ENCODE results near the gene BCKDHA. TPM values are rescaled to one million over a fixed set of nuclear protein-coding genes. Genes with fewer than 3 reads are reported as not detected.
A peak's percentile ranks its signal among the peaks of the same experiment; 100 is the strongest.

Gene BCKDHA
- 34.7 TPM for polyA plus RNA-seq (2013, experiment 1 of 4)
- 48.7 TPM for polyA plus RNA-seq (2013, experiment 2 of 4)
- polyA plus RNA-seq (2013, experiment 3 of 4), result 42.9 TPM
- polyA plus RNA-seq (2013, experiment 4 of 4), result 49.2 TPM

GRCh38 chr19:41397086-41398049 lies at the start of gene BCKDHA, which contains the start of gene EXOSC5:
Gene BCKDHA (plus strand): TSS chr19:41397818. CDS start chr19:41397828, 10 bp downstream.
Gene EXOSC5 (minus strand): TSS chr19:41397359. CDS start chr19:41397328, 31 bp downstream.
- Histone ChIP-seq H3K9me3 (ENCODE audit: control insufficient read depth, low read length) (no peaks in the 10 kb centered on the region), H3K27ac (ENCODE audit: insufficient read depth, low read depth, low read length, poor library complexity, severe bottlenecking) (peak within 1 kb of the TSS; percentile 96), H3K4me3 (ENCODE audit: insufficient read depth, low read depth, low read length) (peak within 1 kb of the TSS; percentile 89), H3K4me1 (ENCODE audit: control insufficient read depth, insufficient read depth, low read length) (peaks cover 5% of the 10 kb centered on the region), H3K27me3 (ENCODE audit: control insufficient read depth, insufficient read depth, low read length, poor library complexity, severe bottlenecking) (no peaks in the 10 kb centered on the region), H3K36me3 (ENCODE audit: control insufficient read depth, insufficient read depth, low read length) (no peaks in the 10 kb centered on the region)
- WGBS, 2 experiments, result 0 to 1% methylated on average over 50 of the region's 50 CpGs

GRCh38 chr19:41350735-41351338 lies 46.8 kb upstream of the BCKDHA start:
- Histone ChIP-seq H3K4me3 (ENCODE audit: insufficient read depth, low read depth, low read length) (peak overlapping the region; percentile 55), H3K27ac (ENCODE audit: insufficient read depth, low read depth, low read length, poor library complexity, severe bottlenecking) (no peak overlapping the region), H3K36me3 (ENCODE audit: control insufficient read depth, insufficient read depth, low read length) (no peaks in the 10 kb centered on the region), H3K27me3 (ENCODE audit: control insufficient read depth, insufficient read depth, low read length, poor library complexity, severe bottlenecking) (peaks cover 53% of the 10 kb centered on the region), H3K4me1 (ENCODE audit: control insufficient read depth, insufficient read depth, low read length) (peaks cover 19% of the 10 kb centered on the region), H3K9me3 (ENCODE audit: control insufficient read depth, low read length) (no peaks in the 10 kb centered on the region)
- 8 to 10% methylated on average over 20 to 22 of the region's 22 CpGs for WGBS, 2 experiments

GRCh38 chr19:41351339-41352245 lies 46.0 kb upstream of the BCKDHA start:
- H3K27ac ChIP-seq (ENCODE audit: insufficient read depth, low read depth, low read length, poor library complexity, severe bottlenecking), result no peak overlapping the region
- H3K27me3 ChIP-seq (ENCODE audit: control insufficient read depth, insufficient read depth, low read length, poor library complexity, severe bottlenecking), result peaks cover 53% of the 10 kb centered on the region
- peak overlapping the region; percentile 55 for H3K4me3 ChIP-seq (ENCODE audit: insufficient read depth, low read depth, low read length)
- no peaks in the 10 kb centered on the region for H3K36me3 ChIP-seq (ENCODE audit: control insufficient read depth, insufficient read depth, low read length)
- 1% methylated on average over 58 of the region's 58 CpGs for WGBS, 2 experiments
- H3K9me3 ChIP-seq (ENCODE audit: control insufficient read depth, low read length), result no peaks in the 10 kb centered on the region
- H3K4me1 ChIP-seq (ENCODE audit: control insufficient read depth, insufficient read depth, low read length), result peaks cover 19% of the 10 kb centered on the region

DNA sequence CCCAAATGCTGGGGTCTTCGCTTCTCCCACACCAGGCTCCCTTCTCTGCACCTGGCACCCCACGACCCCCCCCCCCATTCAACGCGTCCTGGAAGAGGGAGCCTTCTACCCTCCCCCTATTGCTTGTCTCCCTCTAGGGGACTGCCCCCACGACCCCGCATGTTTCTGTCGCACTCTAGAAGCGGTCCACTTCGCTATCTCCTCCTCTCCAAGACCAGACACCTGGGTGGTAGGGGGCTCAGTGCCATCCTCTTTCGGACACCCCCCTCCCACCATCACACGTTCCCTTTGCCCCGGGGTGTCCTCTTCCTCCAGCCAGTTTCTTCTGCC lies 45.4 kb upstream of the BCKDHA start:
- Histone ChIP-seq H3K27me3 (ENCODE audit: control insufficient read depth, insufficient read depth, low read length, poor library complexity, severe bottlenecking) (peaks cover 53% of the 10 kb centered on the region), H3K27ac (ENCODE audit: insufficient read depth, low read depth, low read length, poor library complexity, severe bottlenecking) (no peak overlapping the region)

GRCh38 chr19:41352609-41353465 lies 44.8 kb upstream of the BCKDHA start:
- H3K27me3 ChIP-seq (ENCODE audit: control insufficient read depth, insufficient read depth, low read length, poor library complexity, severe bottlenecking), result peaks cover 53% of the 10 kb centered on the region

More for the DNA sequence above, 45.4 kb upstream of the BCKDHA start:
- 0 to 1% methylated on average over 12 of the region's 12 CpGs for WGBS, 2 experiments
- Histone ChIP-seq H3K4me3 (ENCODE audit: insufficient read depth, low read depth, low read length) (peak overlapping the region; percentile 55), H3K36me3 (ENCODE audit: control insufficient read depth, insufficient read depth, low read length) (no peaks in the 10 kb centered on the region), H3K4me1 (ENCODE audit: control insufficient read depth, insufficient read depth, low read length) (peaks cover 19% of the 10 kb centered on the region), H3K9me3 (ENCODE audit: control insufficient read depth, low read length) (no peaks in the 10 kb centered on the region)

DNA sequence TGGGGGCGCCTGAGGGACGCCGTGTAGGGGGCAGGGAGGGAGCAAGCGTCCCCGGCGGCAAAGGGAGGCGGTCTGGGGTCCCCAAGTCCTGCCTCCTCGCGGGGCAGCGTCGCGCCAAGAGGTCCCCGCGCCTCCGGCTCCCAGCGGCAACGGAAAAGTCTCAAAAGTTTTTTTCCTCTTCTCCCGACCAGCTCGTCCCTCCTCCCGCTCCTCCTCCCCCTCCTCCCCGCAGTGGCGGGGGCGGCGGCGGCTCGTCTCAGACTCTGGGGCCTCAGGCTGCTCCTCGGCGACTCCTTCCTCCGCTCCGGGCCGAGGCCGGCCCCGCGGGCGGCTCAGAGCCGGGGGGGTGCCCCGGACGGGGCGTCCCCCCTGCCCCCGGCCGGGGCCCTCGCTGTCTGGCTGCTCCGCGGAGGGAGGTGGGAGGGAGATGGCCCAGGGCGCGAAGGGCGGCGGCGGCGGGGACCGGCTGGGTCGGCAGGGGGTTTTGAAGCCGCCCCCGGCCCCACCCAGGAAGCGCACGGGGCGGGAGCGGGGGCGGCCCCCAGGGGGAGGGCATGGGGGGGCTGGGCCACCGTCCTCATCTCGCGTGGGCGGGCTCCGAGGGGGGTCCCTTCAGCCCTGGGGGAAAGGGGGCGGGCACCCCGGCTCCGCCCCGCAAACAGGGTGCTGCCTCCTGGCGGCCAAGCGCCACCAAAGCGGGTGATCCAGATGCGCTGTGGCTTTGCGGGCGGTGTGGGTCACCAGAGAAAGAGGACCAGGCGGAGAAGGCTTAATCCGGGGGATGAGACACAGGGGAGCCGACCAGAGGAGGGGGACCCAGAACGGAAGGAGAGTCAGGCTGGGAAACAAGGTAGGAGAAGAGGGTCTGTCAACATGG lies 43.9 kb upstream of the BCKDHA start, which contains the start of gene TGFB1:
Gene TGFB1 (minus strand): TSS at position 457 of the 877 bp plus-strand sequence. CDS start 878 bp downstream, outside the sequence.
- 1% methylated on average over 78 of the region's 78 CpGs for WGBS, 2 experiments
- H3K27ac ChIP-seq (ENCODE audit: insufficient read depth, low read depth, low read length, poor library complexity, severe bottlenecking), result no peak within 1 kb of the TSS
- H3K4me3 ChIP-seq (ENCODE audit: insufficient read depth, low read depth, low read length), result peak within 1 kb of the TSS; percentile 55
- no peaks in the 10 kb centered on the region for H3K36me3 ChIP-seq (ENCODE audit: control insufficient read depth, insufficient read depth, low read length)
- H3K4me1 ChIP-seq (ENCODE audit: control insufficient read depth, insufficient read depth, low read length), result peaks cover 19% of the 10 kb centered on the region
- H3K27me3 ChIP-seq (ENCODE audit: control insufficient read depth, insufficient read depth, low read length, poor library complexity, severe bottlenecking), result peaks cover 53% of the 10 kb centered on the region
- no peaks in the 10 kb centered on the region for H3K9me3 ChIP-seq (ENCODE audit: control insufficient read depth, low read length)

More at GRCh38 chr19:41352609-41353465, 44.8 kb upstream of the BCKDHA start:
- Histone ChIP-seq H3K4me3 (ENCODE audit: insufficient read depth, low read depth, low read length) (peak overlapping the region; percentile 55), H3K36me3 (ENCODE audit: control insufficient read depth, insufficient read depth, low read length) (no peaks in the 10 kb centered on the region), H3K27ac (ENCODE audit: insufficient read depth, low read depth, low read length, poor library complexity, severe bottlenecking) (no peak overlapping the region), H3K4me1 (ENCODE audit: control insufficient read depth, insufficient read depth, low read length) (peaks cover 19% of the 10 kb centered on the region), H3K9me3 (ENCODE audit: control insufficient read depth, low read length) (no peaks in the 10 kb centered on the region)
- 1% methylated on average over 71 of the region's 71 CpGs for WGBS, 2 experiments

GRCh38 chr19:41354343-41354953 lies 43.2 kb upstream of the BCKDHA start:
- peaks cover 50% of the 10 kb centered on the region for H3K27me3 ChIP-seq (ENCODE audit: control insufficient read depth, insufficient read depth, low read length, poor library complexity, severe bottlenecking)
- no peaks in the 10 kb centered on the region for H3K36me3 ChIP-seq (ENCODE audit: control insufficient read depth, insufficient read depth, low read length)
- no peak overlapping the region for H3K27ac ChIP-seq (ENCODE audit: insufficient read depth, low read depth, low read length, poor library complexity, severe bottlenecking)
- WGBS, 2 experiments, result 90 to 92% methylated on average over 23 of the region's 23 CpGs
- peak overlapping the region; percentile 55 for H3K4me3 ChIP-seq (ENCODE audit: insufficient read depth, low read depth, low read length)
- H3K9me3 ChIP-seq (ENCODE audit: control insufficient read depth, low read length), result no peaks in the 10 kb centered on the region
- H3K4me1 ChIP-seq (ENCODE audit: control insufficient read depth, insufficient read depth, low read length), result peaks cover 19% of the 10 kb centered on the region

DNA sequence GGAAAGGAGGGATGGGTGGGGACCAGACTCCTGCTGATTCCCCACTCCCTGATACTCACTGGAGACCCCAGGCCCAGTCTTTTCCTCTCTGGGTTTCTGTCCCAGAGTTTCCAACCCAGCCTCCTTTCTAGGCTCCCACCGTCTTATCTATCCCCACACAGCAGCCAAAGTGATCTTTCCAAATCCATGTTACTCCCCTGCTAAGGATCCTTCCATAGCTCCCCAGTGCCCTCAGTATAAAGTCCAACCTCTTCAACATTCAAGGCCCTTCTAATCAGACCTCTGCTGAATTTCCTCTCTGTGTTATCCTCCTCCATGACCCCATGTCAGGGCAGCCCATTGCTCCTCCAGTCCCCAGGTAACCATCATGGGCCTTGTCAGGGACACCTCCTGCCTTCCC lies 42.6 kb upstream of the BCKDHA start:
- WGBS, 2 experiments, result 95% methylated on average over 1 of the region's 1 CpG
- H3K4me1 ChIP-seq (ENCODE audit: control insufficient read depth, insufficient read depth, low read length), result peaks cover 19% of the 10 kb centered on the region
- H3K36me3 ChIP-seq (ENCODE audit: control insufficient read depth, insufficient read depth, low read length), result no peaks in the 10 kb centered on the region
- H3K27ac ChIP-seq (ENCODE audit: insufficient read depth, low read depth, low read length, poor library complexity, severe bottlenecking), result no peak overlapping the region
- H3K27me3 ChIP-seq (ENCODE audit: control insufficient read depth, insufficient read depth, low read length, poor library complexity, severe bottlenecking), result peaks cover 44% of the 10 kb centered on the region
- H3K4me3 ChIP-seq (ENCODE audit: insufficient read depth, low read depth, low read length), result no peak overlapping the region
- no peaks in the 10 kb centered on the region for H3K9me3 ChIP-seq (ENCODE audit: control insufficient read depth, low read length)

Measured in ectodermal cell (in vitro differentiated cells).